NCI-H187 (cell line): ENCODE measurements around the gene COL4A1.
"Not testable (repeated sequence)": the region's sequence is repeated elsewhere in the genome, so short reads cannot be mapped to it uniquely, and the experiment has no call there.

Experiments
- DNase-seq, 2 experiments: peaks; one replicate each; lab custom pipeline; 2025; lab: John Stamatoyannopoulos, UW

COL4A1 gene

DNA sequence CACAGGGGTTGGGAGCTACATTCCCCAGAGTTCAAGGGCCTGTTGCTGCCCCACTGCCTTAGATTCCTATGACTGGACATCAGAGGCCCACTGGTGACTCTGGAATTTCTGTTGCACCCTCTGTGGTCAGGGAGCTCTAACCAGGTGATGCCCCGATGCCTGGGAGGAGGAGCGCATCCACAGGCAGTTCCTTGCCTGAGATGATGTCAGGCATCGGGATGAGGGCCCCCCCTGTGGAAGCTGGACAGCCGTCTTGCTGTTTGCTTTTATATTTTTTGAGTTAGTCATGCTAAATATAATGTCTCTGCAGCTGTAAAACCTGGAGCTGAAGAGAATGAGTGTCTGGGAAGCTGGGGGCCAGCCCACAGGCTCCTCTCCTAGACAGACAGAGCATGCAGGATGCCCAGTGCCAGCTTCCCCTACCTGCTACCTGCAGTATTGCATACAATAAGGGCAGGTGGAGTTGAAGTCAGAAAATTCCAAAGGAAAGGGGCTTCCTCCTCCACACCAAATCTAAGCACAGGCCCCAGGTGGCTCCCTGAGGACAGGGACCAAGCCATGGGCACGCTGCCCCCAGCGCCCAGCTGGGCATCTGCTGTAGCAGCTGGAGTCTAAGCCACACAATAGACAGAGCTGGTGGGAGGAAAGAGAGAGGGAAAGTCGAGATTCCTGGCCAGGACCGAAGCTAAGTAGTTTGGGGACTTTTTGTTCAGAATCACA, 16.4 kb upstream of the COL4A1 start:
- DNase-seq: no peak

DNA sequence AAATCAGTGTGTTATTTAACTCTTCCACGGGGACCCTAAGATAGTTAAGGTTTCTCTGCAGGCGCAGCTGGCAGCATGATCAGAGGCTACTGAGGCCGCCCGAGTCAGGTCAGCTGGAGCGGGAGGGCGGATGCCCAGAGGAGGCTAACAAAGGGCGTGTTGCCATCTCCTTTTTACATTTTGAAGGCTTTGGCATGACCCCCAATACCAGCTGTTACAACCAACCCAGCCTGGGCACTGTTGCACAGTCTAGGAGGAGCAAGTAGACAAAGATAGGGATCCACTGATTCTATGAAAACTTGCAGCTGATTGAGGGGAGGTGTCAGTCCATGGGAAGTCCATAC, 15.8 kb upstream of the COL4A1 start:
- DNase-seq: no peak

DNA sequence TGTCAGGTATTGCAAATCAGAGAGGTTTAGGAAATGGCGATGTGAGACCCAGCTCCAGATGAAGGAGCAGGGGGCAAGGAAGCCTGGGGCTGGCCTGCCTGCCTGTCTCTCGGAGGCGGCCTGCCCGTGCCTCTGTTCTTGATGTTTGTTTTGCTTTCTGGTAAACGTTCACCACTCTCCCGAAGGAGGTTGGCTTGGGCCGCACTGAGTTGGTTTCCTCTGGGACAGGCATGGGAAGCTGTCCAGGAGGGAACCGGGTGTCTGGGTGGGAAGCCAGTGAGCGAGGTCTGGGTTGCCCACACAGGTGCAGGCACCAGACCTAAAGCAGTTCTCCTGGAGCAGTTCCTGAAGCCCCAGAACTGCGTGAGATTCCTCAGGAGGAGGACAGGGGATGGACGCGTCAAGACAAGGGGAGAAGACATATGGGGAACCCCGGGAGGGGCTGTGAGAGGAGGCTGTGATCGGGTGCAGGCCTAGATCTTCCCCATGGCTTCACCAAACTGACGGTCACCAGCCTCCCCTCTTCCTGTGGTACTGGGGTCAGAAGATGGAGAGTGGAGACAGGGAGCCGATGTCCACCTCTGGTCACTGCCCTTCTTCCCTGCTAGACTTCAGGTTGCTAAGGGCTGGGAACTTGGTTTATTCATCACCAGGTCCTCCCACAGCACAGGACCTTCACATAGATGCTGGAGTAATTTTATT, 15.3 kb upstream of the COL4A1 start:
- DNase-seq: no peak

DNA sequence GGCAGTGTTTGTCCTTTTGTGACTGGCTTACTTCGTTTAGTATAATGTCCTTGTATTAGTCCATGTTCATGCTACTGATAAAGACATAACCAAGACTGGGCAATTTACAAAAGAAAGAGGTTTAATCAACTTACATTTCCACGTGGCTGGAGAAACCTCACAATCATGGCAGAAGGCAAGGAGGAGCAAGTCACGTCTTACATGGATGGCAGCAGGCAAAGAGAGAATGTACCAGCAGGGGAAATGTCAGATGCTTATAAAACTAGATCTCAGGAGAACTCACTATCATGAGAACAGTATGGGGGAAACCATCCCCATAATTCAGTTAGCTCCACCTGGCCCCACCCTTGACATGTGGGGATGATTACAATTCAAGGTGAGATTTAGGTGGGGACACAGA, 14.6 kb upstream of the COL4A1 start:
- not testable (repeated sequence) for DNase-seq

DNA sequence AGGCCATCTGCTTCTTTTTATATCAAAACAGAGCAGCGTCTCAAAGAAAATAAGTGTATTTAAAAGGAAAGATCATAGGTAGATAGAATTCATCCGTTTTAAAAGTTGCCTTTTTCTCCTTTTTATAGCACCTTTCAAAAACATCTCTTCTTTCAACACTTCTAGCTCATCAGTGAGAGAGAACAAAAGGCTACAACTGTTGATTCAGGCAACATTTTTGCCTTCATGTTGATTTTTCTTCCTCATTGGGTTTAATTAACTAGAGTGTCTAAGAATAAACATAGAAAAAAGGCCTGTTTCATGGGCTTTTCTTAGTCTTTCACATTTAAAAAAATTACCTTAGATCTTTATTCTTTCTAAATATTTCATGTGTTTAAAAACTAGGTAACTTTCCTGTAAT, 13.7 kb upstream of the COL4A1 start:
- DNase-seq: no peak

DNA sequence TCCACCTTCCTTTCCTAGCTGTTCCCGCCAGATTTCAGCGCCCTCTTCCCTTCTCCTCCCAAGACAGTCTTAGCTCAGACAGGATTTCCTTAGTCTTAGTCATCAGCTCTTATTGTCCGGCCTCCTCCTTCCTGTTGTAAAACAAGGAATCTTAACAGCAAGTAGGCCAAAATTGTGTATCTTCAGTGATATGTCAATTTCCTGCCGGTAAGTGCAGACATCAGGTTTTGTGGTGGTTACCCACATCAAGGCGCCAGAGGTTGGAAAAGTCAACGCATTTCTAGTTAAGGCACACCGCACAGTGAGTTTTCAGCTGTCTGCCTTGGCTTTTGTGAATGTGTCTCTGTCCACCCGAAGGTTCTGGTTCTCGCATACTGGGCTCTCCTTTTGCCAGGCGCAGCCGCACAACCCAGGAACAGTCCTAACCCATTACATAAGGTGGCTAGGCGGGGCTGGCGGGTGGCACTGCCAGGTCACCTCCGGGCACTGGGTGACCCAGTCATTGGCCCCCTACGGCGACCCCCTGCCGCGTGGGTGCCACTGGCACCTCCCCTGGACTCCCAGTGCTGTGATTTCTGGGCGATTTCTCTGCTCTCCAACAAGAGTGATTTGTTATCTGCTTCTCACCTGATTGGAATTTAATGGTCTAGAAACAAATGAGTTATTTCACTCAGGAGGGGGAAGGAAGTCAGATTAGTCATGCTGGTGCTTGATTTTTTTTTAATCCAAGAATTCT, 13.0 kb upstream of the COL4A1 start:
- no peak for DNase-seq

DNA sequence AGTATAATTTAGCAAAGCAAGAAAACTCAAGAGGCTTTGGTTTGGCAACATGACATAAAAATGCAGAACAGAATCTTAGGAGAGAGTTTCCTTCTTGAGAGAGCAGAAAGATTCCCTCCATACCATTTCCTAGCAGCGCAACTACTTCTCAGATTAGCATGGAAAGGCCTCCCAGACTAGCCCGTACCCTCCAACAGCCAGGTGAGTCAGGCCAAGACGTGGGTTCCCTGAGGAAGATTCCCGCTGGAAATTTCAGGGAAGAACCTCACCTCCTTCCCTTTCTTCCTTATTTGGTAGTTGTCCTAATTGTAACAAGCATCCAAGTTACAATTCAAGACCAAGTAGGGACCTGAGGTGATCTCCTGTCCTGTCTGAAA, 12.4 kb upstream of the COL4A1 start:
- no peak for DNase-seq

DNA sequence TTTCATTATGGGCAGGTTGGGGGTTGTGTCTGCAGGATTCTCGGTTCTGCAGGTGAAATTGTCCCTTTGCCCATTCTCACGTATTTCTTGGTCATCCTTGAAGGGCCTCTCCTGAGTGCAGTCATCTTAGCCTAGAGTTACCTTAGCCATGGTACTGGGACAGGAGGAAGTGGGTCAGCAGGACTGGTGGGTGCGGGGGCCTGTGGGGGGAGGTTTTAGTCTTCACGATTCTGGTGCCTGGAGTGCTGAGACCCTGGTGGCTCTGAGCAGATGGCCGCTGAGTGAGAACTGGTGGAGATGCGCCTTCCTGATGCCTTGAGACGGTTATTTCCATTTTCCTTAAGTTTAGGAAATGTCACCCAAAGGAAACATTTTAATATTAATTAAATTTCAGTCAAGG, 12.0 kb upstream of the COL4A1 start:
- no peak for DNase-seq

DNA sequence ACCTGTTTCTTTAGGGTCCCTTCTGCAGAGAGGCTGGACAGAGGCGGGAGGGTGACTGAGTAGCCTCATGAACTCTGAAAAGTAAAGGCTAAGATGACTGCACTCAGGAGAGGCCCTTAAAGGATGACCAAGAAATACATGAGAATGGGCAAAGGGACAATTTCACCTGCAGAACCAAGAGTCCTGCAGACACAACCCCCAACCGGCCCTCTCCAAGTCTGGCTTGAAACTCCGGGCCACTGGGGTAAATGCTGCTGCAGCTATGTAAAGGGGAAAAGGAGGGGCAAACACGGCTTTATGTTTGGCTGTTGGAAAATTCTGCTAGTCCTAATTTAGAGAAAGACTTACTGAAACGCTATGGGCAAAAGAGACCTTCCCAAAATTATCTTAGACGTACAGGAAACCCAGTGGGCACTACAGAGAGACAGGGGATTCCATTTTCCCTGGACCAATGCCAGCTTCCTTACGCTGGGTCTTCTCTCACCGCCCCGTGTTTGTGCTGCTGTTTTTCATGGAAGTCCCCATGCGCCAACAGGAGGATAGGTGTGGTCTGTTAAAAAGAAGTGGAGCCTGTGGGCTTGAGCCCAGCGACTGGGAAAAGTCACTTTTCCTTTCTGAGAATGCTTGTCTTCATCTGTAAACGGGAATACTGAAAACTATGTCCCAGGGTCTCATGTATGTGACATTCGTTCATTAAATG, 10.7 kb upstream of the COL4A1 start:
- no peak for DNase-seq

DNA sequence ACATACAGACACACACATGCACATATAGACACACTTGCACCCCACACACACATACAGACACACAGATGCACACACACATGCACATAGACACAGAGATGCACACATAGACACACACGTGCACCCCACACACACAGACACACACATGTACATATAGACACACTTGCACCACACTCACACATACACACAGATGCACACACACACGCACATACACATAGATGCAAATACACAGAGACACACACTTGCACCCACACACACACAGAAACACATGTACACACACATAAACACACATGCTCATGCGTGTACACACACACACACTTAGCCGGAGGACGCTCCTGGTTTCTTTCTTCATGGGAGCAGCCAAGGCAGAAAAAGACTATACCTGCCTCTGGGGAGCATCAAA, 10.1 kb upstream of the COL4A1 start:
- DNase-seq: no peak

DNA sequence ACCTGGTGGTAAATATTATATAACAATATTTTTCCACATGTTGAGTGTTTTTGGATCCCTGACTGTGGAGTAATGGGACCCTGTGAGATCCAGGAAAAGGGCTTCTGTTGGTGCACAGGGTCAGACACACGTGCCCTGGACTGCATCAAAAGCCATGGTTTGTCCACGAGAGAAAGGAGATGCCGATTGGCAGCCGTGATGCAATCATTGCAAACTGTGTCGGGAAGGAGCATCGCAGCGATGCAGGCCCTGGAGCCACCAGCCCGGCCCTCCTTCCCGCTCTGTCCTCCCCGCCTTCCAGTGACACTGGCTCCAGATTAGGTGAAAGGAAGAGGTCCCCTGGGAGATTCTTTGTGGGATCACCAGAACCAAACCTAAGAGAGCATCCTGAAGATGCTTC, 9.2 kb upstream of the COL4A1 start:
- DNase-seq: no peak

DNA sequence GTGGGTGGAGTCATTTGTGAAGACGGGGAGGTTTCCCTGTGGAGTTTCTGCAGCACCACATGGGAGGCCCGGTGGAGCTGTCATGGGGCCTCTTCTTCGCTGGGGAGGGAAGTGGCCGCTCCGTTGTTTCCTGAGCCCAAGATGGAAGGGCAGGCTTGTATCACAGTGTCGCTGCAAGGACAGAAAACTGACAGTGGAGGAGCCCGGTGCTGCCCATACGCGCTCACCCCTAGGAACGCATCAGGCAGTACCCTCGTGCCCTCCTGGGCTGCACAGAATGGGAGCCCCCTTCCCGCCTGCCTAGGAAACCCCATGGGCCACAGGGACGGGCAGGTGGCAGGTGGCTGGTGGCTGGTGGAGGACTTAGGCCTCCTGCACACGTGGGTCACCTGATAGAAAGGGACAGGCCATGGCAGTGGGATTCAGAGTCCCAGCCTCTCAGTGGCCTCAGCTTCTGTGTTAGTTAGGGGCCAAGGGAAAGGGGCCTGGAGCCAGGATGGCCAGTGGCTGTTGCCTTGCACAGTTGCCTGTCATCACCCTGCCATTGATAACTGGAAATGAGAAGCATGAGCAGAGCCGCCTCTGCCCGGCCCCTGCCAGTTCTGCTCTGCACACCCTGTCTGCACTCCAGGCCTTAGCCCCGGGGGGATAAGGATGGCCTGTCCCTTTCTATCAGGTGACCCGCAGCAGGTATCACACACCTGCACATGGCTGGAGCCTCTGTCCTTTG, 7.7 kb upstream of the COL4A1 start:
- DNase-seq: no peak

DNA sequence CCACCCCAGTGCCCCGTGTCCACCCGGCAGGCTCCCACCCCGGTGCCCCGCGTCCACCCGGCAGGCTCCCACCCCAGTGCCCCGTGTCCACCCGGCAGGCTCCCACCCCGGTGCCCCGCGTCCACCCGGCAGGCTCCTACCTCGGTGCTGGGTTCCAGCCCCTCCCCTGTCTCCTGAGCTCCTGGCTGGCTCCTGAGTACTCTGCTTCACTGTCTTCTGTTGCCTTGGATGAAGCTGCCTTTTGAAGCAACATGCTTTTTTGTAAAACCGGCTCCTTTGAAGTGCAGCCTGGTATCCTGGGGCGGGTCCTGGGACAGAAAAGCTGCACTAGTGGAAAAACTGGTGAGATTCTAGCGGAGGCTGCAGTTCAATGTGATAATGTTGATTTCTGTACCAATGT, 6.8 kb upstream of the COL4A1 start:
- not testable (repeated sequence) for DNase-seq

DNA sequence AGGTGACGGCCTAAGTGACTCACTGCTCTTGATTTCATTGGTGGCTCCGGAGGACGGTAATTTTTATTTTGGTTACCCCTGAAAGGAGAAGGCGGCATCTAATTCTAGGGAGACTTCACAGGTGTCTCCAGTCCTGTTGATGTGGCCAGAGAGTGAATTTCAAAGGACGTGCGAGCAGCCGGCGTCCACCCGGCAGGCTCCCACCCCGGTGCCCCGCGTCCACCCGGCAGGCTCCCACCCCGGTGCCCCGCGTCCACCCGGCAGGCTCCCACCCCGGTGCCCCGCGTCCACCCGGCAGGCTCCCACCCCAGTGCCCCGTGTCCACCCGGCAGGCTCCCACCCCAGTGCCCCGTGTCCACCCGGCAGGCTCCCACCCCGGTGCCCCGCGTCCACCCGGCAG, 6.3 kb upstream of the COL4A1 start:
- not testable (repeated sequence) for DNase-seq

DNA sequence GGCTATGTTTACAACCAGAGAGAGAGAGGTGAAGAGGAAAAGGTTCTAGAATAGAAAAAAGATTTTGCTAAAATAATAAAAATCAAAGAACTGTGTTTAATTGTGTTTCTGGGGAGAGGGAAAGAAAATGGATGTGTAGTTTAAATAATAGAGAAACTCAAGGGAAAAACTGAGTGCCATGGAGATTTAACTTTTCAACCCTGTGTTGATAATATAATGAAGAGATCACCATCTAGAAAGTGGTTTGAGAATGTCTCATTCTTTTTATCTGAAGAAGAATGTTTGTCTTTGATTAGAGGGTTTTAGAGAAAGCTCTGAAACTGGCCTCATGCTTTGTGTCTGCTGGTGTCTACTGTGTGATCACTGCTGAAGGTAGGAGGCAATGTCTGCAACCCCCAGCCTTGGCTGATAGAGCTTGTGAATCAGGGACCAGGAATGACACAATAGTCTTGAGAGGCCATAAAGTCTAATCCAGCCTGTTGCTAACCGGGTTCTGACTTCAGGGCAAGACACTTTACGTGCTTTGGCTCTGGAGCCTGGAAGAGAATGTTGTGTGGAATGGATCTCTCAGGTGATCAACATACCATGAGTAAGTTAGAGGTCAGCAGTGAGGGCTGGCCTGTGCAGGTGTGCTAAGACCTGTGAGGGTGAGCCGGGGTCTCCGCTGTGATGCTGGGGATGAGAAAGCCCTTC, 5.5 kb upstream of the COL4A1 start:
- DNase-seq: no peak

DNA sequence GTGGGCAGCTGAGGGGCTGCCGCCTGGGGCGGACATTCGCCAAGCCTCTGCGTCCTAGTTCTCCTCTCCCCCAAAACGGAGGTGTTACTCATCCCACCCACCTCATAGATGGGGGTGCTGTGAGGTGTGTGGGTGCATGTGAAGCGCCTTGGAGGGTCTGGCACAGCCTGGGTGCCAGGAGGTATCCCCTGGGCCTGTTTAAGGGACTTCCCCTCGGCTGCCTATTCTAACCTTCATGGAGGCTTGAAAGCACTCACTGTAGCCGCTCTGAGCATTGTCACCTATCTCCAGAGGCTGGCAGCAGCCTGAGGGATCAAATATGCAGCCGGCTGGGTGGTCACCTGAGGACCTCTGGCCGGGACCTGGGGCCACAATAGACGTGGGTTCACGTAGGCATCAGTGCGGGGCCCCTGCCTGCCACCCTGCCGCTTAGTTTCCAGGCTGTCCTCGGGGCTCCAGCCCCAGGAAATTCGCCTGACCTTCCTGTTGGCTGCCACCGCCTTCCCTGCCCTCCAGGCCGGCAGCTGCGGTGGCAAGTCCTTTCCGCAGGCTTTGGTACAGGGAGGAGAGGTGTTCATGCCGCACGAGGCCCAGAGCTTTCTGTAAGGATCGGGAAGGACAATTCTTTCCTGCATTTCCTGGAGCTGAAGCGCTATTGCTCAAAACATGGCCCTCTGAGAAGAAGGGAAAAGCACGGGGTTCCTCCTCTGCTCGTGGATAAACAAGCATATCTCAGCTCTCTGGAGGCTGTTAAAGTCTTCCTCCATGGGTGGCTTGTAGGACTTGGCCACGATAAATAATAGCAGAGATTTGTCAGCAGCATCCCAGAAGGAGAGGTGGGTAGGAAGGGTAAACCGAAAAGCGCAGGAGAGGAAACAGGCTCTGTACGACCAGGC, 4.7 kb upstream of the COL4A1 start:
- no peak for DNase-seq

DNA sequence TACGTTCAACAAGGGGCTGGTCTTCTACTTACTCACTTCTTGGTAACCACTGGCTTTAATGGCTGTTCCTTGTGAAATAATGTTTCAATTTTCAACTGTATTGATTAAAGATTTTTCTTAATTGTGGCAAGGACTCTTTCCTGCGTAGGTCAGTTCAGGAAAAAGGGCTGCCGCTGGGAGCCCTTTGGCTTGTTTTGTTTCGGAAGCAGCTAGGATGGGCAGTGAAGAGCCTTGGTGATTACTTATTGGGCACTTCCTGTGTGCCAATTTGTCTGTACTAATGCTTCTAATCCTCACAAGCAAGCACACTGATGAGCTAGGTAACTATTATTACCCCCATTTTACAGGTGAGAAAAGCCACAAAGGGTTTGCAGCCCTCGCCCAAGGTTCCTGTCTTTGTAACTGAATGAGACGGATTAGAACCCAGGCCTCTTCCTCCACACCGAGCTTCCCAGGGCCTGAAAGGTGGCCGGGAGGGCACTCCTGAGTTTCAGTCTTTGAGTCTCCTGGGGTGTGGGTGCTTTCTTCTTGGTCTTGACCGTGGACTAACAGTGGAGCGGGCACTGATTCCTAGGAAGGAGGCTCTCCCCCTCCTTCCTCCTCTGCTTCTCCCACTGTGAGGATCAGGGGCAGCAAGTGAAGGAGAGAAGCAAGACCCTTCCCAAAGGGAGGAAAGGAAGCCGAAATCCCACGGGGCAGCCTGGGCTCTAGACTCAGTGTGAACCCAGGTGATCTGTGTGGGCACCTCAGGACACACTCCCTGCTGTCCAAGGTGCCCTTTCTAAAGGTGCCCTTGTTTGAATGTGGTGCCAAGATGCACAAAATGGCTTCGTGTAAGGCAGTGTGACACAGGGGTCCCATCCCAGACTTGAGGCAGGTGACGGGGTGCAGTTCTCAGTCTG, 3.8 kb upstream of the COL4A1 start:
- DNase-seq: no peak

DNA sequence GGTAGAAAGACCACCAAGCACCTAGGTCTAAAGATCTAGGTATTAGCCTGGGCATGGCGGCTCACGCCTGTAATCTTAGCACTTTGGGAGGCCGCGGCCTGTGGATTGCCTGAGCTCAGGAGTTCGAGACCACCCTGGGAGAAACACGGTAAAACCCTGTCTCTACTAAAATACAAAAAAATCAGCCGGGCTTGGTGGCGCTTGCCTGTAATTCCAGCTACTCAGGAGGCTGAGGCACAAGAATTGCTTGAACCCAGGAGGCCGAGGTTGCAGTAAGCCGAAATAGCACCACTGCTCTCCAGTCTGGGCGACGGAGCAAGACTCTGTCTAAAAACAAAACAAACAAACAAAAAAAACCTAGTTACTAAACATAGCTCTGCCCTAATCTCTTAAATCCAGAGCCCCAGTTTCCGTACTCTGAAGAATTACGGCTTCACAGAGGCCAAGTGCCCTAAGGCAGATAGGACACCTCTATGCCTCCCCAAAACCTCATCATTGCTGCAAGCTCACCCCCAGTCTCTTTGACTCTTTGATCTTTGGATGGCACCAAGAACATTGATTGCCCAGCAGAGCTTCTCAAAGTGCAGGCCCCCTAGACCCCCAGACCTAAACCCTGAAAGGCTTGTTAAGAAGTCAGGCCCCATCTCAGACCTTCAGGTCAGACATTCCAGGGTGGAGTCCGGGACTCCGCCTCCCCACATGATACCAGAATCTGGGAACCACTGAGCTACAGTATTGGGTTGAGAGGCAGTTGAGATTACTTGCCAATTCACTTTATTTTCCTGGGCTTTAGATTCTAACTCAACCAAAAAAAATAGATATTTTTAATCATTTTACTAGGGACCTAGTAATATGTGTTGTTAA, 2.9 kb upstream of the COL4A1 start:
- no peak for DNase-seq
